ENCODE data around the gene ADAM8. TPM values are rescaled to one million over a fixed set of nuclear protein-coding genes. Genes with fewer than 3 reads are reported as not detected.

Gene ADAM8
- total RNA-seq, 2 experiments from 2014 or later = 90.8 to 91.0 TPM

- Mint-ChIP-seq H3K4me1 (peaks cover 1% of the 10 kb centered on the region), H3K9me3 (no peaks in the 10 kb centered on the region), H3K4me3 (no peak overlapping the region), H3K27me3 (peaks cover 2% of the 10 kb centered on the region), H3K27ac (no peak overlapping the region), H3K36me3 (no peaks in the 10 kb centered on the region)
- DNase-seq (no peak), ATAC-seq (ENCODE audit: low read depth) (no peak)
- POLR2A ChIA-PET = no interaction called here
Measured at GRCh38 chr10:133218891-133219290, 57.8 kb downstream of the ADAM8 start.

DNA sequence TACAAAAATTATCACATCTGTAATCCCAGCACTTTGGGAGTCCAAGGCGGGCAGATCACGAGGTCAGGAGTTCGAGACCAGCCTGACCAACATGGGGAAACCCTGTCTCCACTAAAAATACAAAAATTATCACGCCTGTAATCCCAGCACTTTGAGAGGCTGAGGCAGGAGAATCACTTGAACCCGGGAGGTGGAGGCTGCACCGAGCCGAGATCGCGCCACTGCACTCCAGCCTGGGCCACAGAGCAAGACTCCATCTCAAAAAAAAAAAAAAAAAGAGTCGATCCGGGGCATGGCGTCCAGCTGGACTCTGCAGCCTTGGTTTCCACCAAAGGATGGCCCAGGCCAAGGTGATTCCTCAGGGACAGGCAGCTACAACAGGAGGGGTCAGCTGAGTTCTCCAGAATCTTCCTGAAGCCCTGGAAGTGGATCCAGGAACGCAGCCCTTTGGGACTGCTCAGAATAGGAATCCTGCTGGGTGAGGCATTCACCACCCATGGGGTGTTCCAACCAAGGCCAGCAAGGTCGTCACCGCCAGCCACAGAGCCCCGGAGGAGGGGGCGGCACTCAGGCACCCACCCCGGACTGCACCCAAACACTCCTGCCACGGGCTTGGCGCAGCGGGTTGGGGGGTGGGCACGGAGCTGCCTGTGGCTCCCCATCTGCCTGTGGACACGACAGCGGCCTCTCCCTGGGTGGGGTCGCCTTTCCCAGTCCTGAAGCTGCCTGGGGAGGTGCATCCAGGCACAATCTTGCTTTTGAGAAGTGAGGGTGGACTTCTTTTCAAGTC, 58.7 kb downstream of the ADAM8 start:
- H3K27me3 Mint-ChIP-seq = peaks cover 2% of the 10 kb centered on the region
- no peak for ATAC-seq (ENCODE audit: low read depth)
- no peaks in the 10 kb centered on the region for H3K9me3 Mint-ChIP-seq
- no peak for DNase-seq
- no peak overlapping the region for H3K4me3 Mint-ChIP-seq
- POLR2A ChIA-PET = no interaction called here
- H3K36me3 Mint-ChIP-seq = no peaks in the 10 kb centered on the region
- peaks cover 1% of the 10 kb centered on the region for H3K4me1 Mint-ChIP-seq
- H3K27ac Mint-ChIP-seq = no peak overlapping the region

GRCh38 chr10:133216776-133217175, 59.9 kb downstream of the ADAM8 start:
- Mint-ChIP-seq H3K4me1 (peaks cover 1% of the 10 kb centered on the region), H3K9me3 (no peaks in the 10 kb centered on the region), H3K36me3 (no peaks in the 10 kb centered on the region), H3K4me3 (no peak overlapping the region), H3K27me3 (peaks cover 2% of the 10 kb centered on the region), H3K27ac (no peak overlapping the region)
- no peak for ATAC-seq (ENCODE audit: low read depth)
- POLR2A ChIA-PET = no interaction called here
- DNase-seq = no peak

GRCh38 chr10:133215586-133215985, 61.1 kb downstream of the ADAM8 start:
- Mint-ChIP-seq H3K4me3 (no peak overlapping the region), H3K36me3 (no peaks in the 10 kb centered on the region), H3K27me3 (no peaks in the 10 kb centered on the region), H3K9me3 (no peaks in the 10 kb centered on the region), H3K27ac (no peak overlapping the region), H3K4me1 (peaks cover under 1% of the 10 kb centered on the region)
- POLR2A ChIA-PET = no interaction called here
- ATAC-seq (ENCODE audit: low read depth) (no peak), DNase-seq (no peak)

GRCh38 chr10:133214468-133215410, 61.9 kb downstream of the ADAM8 start:
- ATAC-seq (ENCODE audit: low read depth) (no peak), DNase-seq (no peak)
- H3K4me3 Mint-ChIP-seq = no peak overlapping the region
- POLR2A ChIA-PET = no interaction called here
- H3K9me3 Mint-ChIP-seq = no peaks in the 10 kb centered on the region
- peaks cover 2% of the 10 kb centered on the region for H3K4me1 Mint-ChIP-seq
- H3K36me3 Mint-ChIP-seq = no peaks in the 10 kb centered on the region
- H3K27me3 Mint-ChIP-seq = no peaks in the 10 kb centered on the region
- H3K27ac Mint-ChIP-seq = no peak overlapping the region

GRCh38 chr10:133213641-133214467, 62.8 kb downstream of the ADAM8 start:
- Mint-ChIP-seq H3K4me3 (no peak overlapping the region), H3K36me3 (no peaks in the 10 kb centered on the region), H3K27ac (no peak overlapping the region), H3K4me1 (peaks cover 2% of the 10 kb centered on the region), H3K27me3 (no peaks in the 10 kb centered on the region), H3K9me3 (no peaks in the 10 kb centered on the region)
- ATAC-seq (ENCODE audit: low read depth) (no peak), DNase-seq (no peak)
- POLR2A ChIA-PET = no interaction called here

GRCh38 chr10:133212853-133213494, 63.7 kb downstream of the ADAM8 start:
- no peak for ATAC-seq (ENCODE audit: low read depth)
- POLR2A ChIA-PET = no interaction called here
- H3K4me1 Mint-ChIP-seq = peaks cover 2% of the 10 kb centered on the region
- no peak overlapping the region for H3K27ac Mint-ChIP-seq
- no peak overlapping the region for H3K4me3 Mint-ChIP-seq
- H3K36me3 Mint-ChIP-seq = no peaks in the 10 kb centered on the region
- H3K9me3 Mint-ChIP-seq = no peaks in the 10 kb centered on the region
- H3K27me3 Mint-ChIP-seq = no peaks in the 10 kb centered on the region
- no peak for DNase-seq

Small RNA genes within 50 kb of the gene (microRNA-seq; reads per million reads assigned to microRNA genes)
- 2.1 reads per million for gene MIR202

Other genes with a start within 250 kb of the ADAM8 start
- not detected for gene ADGRA1, start 188.9 kb downstream of the ADAM8 start, total RNA-seq
- gene KNDC1, start 116.6 kb downstream of the ADAM8 start, total RNA-seq = under 1 TPM; 0.36 to 0.40 TPM
- gene UTF1, start 46.7 kb downstream of the ADAM8 start, total RNA-seq = not detected
- gene VENTX, start 39.0 kb downstream of the ADAM8 start, total RNA-seq = under 1 TPM in 1 of 2 experiments, not detected in 1; 0.11 TPM
- gene TUBGCP2, start 32.0 kb upstream of the ADAM8 start, total RNA-seq = 10 to 100 TPM; 56.4 to 69.3 TPM
- 10 to 100 TPM; 44.5 to 47.4 TPM for gene ZNF511, start 32.0 kb upstream of the ADAM8 start, total RNA-seq
- gene CALY, start 60.0 kb upstream of the ADAM8 start, total RNA-seq = 1 to 10 TPM; 3.1 to 3.6 TPM
- not detected for gene PRAP1, start 70.5 kb upstream of the ADAM8 start, total RNA-seq
- gene FUOM, start 81.2 kb upstream of the ADAM8 start, total RNA-seq = 10 to 100 TPM; 15.4 to 17.3 TPM
- 10 to 100 TPM; 33.5 to 36.1 TPM for gene ECHS1, start 96.5 kb upstream of the ADAM8 start, total RNA-seq
- 1 to 10 TPM; 7.2 to 9.9 TPM for gene PAOX, start 102.4 kb upstream of the ADAM8 start, total RNA-seq
- gene MTG1, start 117.3 kb upstream of the ADAM8 start, total RNA-seq = 10 to 100 TPM; 53.7 to 56.6 TPM
- not detected for gene SPRN, start 147.8 kb upstream of the ADAM8 start, total RNA-seq
- 1 to 10 TPM; 5.7 to 6.3 TPM for gene SCART1, start 177.1 kb upstream of the ADAM8 start, total RNA-seq